Measurements from ENCODE around the gene RNLS. TPM values are rescaled to one million over a fixed set of nuclear protein-coding genes. Genes with fewer than 3 reads are reported as not detected.

RNLS gene
- polyA plus RNA-seq, 1 experiment = 6.1 TPM

DNA sequence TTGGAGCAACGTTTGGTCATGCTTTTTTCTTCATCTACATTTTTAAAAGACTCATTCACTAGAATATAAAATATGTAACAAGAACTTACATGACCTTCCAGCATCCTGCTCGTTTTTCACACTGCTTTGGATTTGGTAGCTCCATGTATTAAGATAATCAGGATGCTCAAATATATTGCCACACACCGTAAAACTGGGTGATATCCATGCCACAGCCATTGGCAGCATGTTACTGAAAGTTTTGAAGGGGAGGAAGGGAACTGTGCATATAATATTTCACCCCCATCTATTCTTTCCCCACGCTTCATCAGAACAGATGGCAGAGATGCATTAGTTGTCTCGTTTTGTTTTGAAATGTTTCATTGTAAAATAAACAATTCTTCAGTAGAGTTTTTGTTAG, 158.2 kb downstream of the RNLS start:
- H3K27ac ChIP-seq (ENCODE audit: low read depth, low read length) = no peak overlapping the region
- ChIA-PET POLR2A (no interaction called here), CTCF (no interaction called here)
- no peaks in the 10 kb centered on the region for H3K27me3 ChIP-seq (ENCODE audit: control insufficient read depth, insufficient read depth, low read length)
- no peak for DNase-seq (ENCODE audit: low read depth, low spot score)
- TF ChIP-seq, protein P1, sequence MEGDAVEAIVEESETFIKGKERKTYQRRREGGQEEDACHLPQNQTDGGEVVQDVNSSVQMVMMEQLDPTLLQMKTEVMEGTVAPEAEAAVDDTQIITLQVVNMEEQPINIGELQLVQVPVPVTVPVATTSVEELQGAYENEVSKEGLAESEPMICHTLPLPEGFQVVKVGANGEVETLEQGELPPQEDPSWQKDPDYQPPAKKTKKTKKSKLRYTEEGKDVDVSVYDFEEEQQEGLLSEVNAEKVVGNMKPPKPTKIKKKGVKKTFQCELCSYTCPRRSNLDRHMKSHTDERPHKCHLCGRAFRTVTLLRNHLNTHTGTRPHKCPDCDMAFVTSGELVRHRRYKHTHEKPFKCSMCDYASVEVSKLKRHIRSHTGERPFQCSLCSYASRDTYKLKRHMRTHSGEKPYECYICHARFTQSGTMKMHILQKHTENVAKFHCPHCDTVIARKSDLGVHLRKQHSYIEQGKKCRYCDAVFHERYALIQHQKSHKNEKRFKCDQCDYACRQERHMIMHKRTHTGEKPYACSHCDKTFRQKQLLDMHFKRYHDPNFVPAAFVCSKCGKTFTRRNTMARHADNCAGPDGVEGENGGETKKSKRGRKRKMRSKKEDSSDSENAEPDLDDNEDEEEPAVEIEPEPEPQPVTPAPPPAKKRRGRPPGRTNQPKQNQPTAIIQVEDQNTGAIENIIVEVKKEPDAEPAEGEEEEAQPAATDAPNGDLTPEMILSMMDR (IDR thresholded peaks at IDR 0.05; ENCODE audit: low read depth, low read length) = no peak
- no peaks in the 10 kb centered on the region for H3K9me3 ChIP-seq (ENCODE audit: control insufficient read depth, insufficient read depth, low read length)
- no peak overlapping the region for H3K4me3 ChIP-seq (ENCODE audit: low read depth, low read length)

GRCh38 chr10:88423732-88424131, 159.4 kb downstream of the RNLS start:
- CTCF ChIA-PET = no interaction called here
- no peaks in the 10 kb centered on the region for H3K9me3 ChIP-seq (ENCODE audit: control insufficient read depth, insufficient read depth, low read length)
- H3K27ac ChIP-seq (ENCODE audit: low read depth, low read length) = no peak overlapping the region
- TF ChIP-seq, protein P1 (IDR thresholded peaks at IDR 0.05; ENCODE audit: low read depth, low read length) = no peak
- POLR2A ChIA-PET = no interaction called here
- DNase-seq (ENCODE audit: low read depth, low spot score) = no peak
- H3K4me3 ChIP-seq (ENCODE audit: low read depth, low read length) = no peak overlapping the region
- no peaks in the 10 kb centered on the region for H3K27me3 ChIP-seq (ENCODE audit: control insufficient read depth, insufficient read depth, low read length)

DNA sequence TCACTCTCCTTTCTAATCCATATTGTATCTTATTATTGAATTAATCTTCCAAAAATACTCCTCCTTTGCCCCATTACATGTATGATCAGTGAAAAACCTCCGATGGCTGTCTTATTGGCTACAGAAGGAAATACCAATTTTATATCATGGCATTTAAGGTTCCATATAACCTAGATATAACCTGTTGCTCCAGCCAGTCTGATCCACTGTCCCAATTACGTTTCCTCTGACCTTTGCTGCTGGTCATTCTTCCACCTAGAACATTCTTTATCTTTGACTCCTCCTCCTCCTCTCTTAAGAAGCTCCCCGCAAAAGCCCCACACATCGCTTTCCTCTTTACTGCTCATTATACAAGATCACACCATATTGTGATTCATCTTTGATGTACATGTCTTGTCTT, 161.5 kb downstream of the RNLS start:
- Histone ChIP-seq H3K4me3 (ENCODE audit: low read depth, low read length) (no peak overlapping the region), H3K27me3 (ENCODE audit: control insufficient read depth, insufficient read depth, low read length) (no peaks in the 10 kb centered on the region), H3K27ac (ENCODE audit: low read depth, low read length) (no peak overlapping the region), H3K9me3 (ENCODE audit: control insufficient read depth, insufficient read depth, low read length) (no peaks in the 10 kb centered on the region)
- POLR2A ChIA-PET = no interaction called here
- CTCF ChIA-PET = interaction anchor here (1.3 kb wide), 1 partner anchor 19 kb away, joined by 4 read pairs; no protein-coding TSS in a partner anchor
- no peak for DNase-seq (ENCODE audit: low read depth, low spot score)
- TF ChIP-seq, protein P1 (IDR thresholded peaks at IDR 0.05; ENCODE audit: low read depth, low read length) = no peak

DNA sequence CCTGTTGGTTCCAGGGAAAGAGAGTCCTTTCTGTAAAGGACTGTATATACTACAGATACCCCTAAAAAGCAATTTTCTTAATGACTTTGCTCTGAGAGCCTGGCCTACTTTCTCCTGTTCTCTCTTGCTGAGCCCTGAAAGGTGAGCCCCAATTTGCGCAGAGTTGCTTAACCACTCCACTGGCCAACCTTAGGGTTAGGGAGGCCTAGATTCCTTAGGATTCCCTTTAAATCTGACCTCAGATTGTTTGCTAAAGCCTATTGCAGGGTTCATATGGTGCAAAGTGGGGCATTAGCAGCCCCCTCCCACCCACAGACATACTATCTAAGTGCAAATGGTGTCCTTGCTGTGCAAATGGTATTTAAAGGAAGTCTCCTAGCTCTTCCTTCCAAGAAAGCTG, 164.2 kb downstream of the RNLS start:
- no peak overlapping the region for H3K4me3 ChIP-seq (ENCODE audit: low read depth, low read length)
- H3K27ac ChIP-seq (ENCODE audit: low read depth, low read length) = no peak overlapping the region
- CTCF ChIA-PET = no interaction called here
- H3K27me3 ChIP-seq (ENCODE audit: control insufficient read depth, insufficient read depth, low read length) = no peaks in the 10 kb centered on the region
- POLR2A ChIA-PET = no interaction called here
- TF ChIP-seq, protein P1 (IDR thresholded peaks at IDR 0.05; ENCODE audit: low read depth, low read length) = no peak
- no peak for DNase-seq (ENCODE audit: low read depth, low spot score)
- no peaks in the 10 kb centered on the region for H3K9me3 ChIP-seq (ENCODE audit: control insufficient read depth, insufficient read depth, low read length)

DNA sequence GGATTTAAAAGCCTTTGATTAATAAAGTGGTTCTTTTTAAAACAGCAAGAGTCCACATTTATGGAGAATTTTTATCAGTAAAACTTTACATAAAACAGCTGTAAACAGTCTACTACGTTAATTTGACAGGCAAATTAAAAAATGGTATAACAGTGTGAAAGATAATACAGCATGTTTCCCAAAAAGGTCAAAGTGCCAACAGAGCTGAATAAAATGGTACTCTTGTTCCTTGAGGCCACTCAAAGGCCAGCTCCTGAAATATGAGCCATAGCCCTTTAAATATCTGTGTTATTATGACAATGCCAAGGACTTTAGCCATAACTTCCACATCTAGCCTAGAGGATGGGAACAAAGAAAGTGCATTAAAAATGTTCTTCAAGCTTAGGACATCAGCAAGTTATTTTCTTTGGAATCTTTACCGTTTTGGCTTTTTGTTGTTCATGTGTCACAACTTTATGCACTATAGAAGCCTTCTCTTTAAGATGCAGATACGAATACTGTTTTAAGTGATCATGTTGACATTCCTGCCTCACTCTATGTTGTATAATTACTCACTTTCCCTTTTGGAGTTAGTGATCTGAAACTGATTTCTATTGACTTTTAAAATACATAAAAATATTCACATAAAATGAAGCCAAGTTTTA, 165.6 kb downstream of the RNLS start:
- ChIA-PET POLR2A (interaction anchor here (0.9 kb wide), 1 partner anchor 165 kb away, joined by 4 read pairs; the partner anchor contains the start of gene RNLS), CTCF (interaction anchor here (0.6 to 0.7 kb wide), 3 partner anchors 14 to 143 kb away, joined by 3 read pairs; no protein-coding TSS in a partner anchor)
- TF ChIP-seq, protein P1 (IDR thresholded peaks at IDR 0.05; ENCODE audit: low read depth, low read length) = no peak
- Histone ChIP-seq H3K9me3 (ENCODE audit: control insufficient read depth, insufficient read depth, low read length) (no peaks in the 10 kb centered on the region), H3K4me3 (ENCODE audit: low read depth, low read length) (no peak overlapping the region), H3K27me3 (ENCODE audit: control insufficient read depth, insufficient read depth, low read length) (no peaks in the 10 kb centered on the region), H3K27ac (ENCODE audit: low read depth, low read length) (no peak overlapping the region)
- DNase-seq (ENCODE audit: low read depth, low spot score) = no peak
